Prostate gland (tissue), 2 donors: Measurements from ENCODE around the gene NMBR.

Source experiments
- CTCF ChIP-seq, 4 experiments: fragments of 200-600 bp in 2 of 4; fragments of 450-650 bp in 2 of 4; sonication (generic) in 2 of 4; IDR thresholded peaks; 1 replicate in 3 of 4; 2 replicates in 1 of 4; pipeline ENCODE4 v1.5.1; 2016 to 2019; ENCODE audit warnings: antibody characterized with exemption in 4 of 4, mild to moderate bottlenecking in 2 of 4, moderate library complexity in 2 of 4
- POLR2A ChIP-seq: fragments of 450-650 bp; IDR thresholded peaks from one replicate; pipeline ENCODE4 v1.6.1; 2016; ENCODE audit warnings: antibody characterized with exemption, mild to moderate bottlenecking
- POLR2AphosphoS5 ChIP-seq: sonication (generic); formaldehyde crosslinking; IDR thresholded peaks from one replicate; pipeline ENCODE4 v1.6.1; 2017; ENCODE audit warnings: antibody characterized with exemption

GRCh38 chr6:142027074-142027473 is 119.8 kb downstream of the NMBR start:
- no peak for TF ChIP-seq POLR2A
- TF ChIP-seq CTCF (IDR thresholded peaks at IDR 0.05) = no peak
- TF ChIP-seq POLR2AphosphoS5 = no peak
